ENCODE measurements around the gene TANGO2. TPM values are rescaled to one million over a fixed set of nuclear protein-coding genes. Genes with fewer than 3 reads are reported as not detected.

The TANGO2 gene
- total RNA-seq, 1 donor from 2014 or later = 20.9 TPM

DNA sequence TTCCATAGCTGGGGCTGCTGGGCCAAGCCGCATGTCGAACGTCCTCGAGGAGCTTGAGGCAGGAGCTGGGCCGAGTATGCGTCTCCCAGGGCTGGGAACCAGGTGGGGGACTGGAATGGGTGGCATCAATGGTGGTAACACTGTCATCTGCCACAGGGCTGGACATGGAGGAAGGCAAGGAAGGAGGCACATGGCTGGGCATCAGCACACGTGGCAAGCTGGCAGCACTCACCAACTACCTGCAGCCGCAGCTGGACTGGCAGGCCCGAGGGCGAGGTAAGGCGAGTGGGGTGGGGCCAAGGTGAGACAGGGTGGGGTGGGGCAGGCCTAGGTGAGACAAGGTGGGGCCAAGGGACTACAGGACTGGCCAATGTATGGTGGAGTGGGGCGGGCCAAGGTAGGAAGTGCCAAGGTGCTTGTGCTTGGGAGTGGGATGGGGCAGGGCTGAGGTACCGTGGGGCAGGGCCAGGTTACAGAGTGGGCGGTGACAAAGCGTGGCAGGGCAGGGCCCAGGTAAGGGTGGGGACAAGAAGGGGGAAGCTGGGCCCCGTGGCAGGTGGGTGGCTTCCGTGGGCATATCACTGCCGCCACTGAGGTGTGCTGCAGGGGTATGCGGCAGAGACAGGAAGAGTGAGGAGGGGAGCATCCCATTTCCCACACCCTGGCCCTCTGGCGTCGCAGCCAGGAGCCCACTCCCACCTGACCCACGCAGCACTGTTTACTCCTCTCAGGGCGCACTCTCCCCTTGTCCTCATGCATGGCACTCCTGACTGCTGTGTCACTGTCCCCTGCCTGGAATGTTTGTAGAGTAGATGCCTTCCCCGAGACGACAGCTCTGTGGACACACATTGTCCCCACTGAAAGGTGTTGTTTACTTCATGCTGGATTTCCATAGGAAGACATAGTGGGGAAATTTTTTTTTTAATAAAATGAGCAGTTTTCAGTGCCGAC lies 31.7 kb downstream of the TANGO2 start:
- TF ChIP-seq, protein P1, sequence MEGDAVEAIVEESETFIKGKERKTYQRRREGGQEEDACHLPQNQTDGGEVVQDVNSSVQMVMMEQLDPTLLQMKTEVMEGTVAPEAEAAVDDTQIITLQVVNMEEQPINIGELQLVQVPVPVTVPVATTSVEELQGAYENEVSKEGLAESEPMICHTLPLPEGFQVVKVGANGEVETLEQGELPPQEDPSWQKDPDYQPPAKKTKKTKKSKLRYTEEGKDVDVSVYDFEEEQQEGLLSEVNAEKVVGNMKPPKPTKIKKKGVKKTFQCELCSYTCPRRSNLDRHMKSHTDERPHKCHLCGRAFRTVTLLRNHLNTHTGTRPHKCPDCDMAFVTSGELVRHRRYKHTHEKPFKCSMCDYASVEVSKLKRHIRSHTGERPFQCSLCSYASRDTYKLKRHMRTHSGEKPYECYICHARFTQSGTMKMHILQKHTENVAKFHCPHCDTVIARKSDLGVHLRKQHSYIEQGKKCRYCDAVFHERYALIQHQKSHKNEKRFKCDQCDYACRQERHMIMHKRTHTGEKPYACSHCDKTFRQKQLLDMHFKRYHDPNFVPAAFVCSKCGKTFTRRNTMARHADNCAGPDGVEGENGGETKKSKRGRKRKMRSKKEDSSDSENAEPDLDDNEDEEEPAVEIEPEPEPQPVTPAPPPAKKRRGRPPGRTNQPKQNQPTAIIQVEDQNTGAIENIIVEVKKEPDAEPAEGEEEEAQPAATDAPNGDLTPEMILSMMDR (IDR thresholded peaks at IDR 0.05; ENCODE audit: insufficient read depth, low read length, poor library complexity, severe bottlenecking) = no peak
- H3K27me3 ChIP-seq (ENCODE audit: control insufficient read depth, insufficient read depth, low read length) = no peaks in the 10 kb centered on the region
- DNase-seq (ENCODE audit: low read depth) = no peak

DNA sequence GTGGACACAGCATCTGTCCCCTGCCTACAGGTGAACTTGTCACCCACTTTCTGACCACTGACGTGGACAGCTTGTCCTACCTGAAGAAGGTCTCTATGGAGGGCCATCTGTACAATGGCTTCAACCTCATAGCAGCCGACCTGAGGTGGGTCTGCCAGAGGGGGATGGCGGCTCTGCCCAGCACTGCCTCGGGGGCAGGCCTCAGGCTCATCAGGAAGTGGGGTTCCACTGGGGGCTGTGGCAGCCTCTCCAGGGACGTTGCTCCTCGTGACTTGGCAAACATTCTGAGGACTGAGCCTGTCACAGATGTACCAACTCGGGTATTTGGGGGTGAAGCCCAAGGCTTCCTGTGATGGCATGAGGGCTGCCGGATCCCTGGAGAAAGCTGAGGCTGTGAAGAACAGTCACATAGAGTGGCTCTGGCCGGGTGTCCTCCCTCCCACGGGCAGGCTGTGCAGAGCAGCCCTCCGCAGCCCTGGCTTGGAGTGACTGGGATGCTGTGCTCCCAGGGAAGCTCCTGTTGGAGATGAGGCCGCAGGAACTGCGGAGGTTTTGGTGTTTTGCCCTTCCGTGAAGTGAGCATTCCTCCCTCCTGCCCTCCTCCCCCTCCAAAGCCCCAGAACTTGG lies 32.6 kb downstream of the TANGO2 start:
- no peak for DNase-seq (ENCODE audit: low read depth)
- Histone ChIP-seq H3K27me3 (ENCODE audit: control insufficient read depth, insufficient read depth, low read length) (no peaks in the 10 kb centered on the region), H3K4me3 (ENCODE audit: low read depth, low read length) (no peak overlapping the region), H3K36me3 (ENCODE audit: control insufficient read depth, insufficient read depth, low read length) (peaks cover 1% of the 10 kb centered on the region)
- TF ChIP-seq, protein P1 (IDR thresholded peaks at IDR 0.05; ENCODE audit: insufficient read depth, low read length, poor library complexity, severe bottlenecking) = no peak

More for the DNA sequence above, 31.7 kb downstream of the TANGO2 start:
- Histone ChIP-seq H3K4me3 (ENCODE audit: low read depth, low read length) (no peak overlapping the region), H3K36me3 (ENCODE audit: control insufficient read depth, insufficient read depth, low read length) (peaks cover 1% of the 10 kb centered on the region)

DNA sequence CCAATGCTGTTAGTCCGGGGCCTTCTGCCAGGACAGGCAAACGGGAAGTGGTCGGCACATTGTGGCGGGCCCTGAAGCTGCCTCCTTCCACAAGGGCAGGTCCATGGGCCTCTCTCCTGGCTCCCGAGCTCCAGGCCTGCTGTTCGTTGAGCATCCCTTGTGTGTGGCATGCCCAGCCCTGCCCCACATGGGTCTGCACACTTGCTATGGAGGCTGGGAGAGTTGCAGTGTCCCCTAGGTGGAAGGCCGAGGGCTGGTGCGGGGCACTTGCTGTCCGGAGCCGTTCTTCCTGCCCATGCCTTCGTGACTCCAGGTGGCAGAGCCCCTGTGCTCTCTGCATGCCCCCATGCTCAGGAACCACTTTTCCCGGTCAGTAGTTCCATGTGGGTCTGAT lies 33.1 kb downstream of the TANGO2 start:
- Histone ChIP-seq H3K27me3 (ENCODE audit: control insufficient read depth, insufficient read depth, low read length) (no peaks in the 10 kb centered on the region), H3K36me3 (ENCODE audit: control insufficient read depth, insufficient read depth, low read length) (peaks cover 1% of the 10 kb centered on the region)
- TF ChIP-seq, protein P1 (IDR thresholded peaks at IDR 0.05; ENCODE audit: insufficient read depth, low read length, poor library complexity, severe bottlenecking) = no peak

DNA sequence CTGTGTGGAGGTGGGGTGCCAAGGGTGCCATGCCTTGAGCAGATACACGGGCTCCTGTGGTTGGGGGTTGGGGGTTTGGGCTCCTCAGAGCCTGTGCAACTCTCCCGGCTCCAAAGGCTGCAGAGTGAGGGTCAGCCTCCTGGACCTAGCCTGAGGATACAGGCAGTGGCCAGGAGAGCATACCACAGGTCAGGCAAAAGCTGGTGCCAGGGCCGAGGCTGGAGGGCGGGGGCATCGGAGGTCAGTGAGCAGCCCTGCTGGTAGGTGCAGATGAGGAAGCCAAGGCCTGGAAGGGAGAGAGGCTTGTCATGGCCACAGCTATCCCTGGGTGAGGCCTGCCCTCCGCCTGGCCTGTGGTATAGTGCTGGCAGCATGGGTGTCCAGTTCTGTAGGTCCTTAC lies 33.6 kb downstream of the TANGO2 start:
- H3K36me3 ChIP-seq (ENCODE audit: control insufficient read depth, insufficient read depth, low read length) = peaks cover 1% of the 10 kb centered on the region
- TF ChIP-seq, protein P1 (IDR thresholded peaks at IDR 0.05; ENCODE audit: insufficient read depth, low read length, poor library complexity, severe bottlenecking) = no peak
- no peak for DNase-seq (ENCODE audit: low read depth)

More for the DNA sequence above, 33.1 kb downstream of the TANGO2 start:
- H3K4me3 ChIP-seq (ENCODE audit: low read depth, low read length) = no peak overlapping the region
- DNase-seq (ENCODE audit: low read depth) = no peak

DNA sequence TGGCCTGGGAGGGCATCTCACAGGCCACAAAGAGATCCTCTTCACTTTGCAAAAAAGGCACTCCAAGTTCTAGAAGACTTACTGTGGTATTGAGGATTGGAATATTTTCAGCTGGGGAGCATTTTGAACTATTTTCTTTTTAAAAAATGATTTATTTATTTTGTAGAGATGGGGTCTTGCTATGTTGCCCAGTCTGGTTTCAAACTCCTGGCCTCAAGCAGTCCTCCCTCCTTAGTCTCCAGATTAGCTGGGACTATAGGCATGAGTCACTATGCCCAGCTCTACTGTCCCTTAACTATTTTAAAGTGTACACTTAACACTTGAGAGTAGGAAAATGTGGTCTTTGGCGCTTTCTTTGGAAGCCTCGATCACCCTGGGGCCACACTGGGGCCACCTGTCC lies 34.2 kb downstream of the TANGO2 start:
- Histone ChIP-seq H3K4me3 (ENCODE audit: low read depth, low read length) (no peak overlapping the region), H3K27me3 (ENCODE audit: control insufficient read depth, insufficient read depth, low read length) (no peaks in the 10 kb centered on the region), H3K36me3 (ENCODE audit: control insufficient read depth, insufficient read depth, low read length) (peaks cover 1% of the 10 kb centered on the region)
- TF ChIP-seq, protein P1 (IDR thresholded peaks at IDR 0.05; ENCODE audit: insufficient read depth, low read length, poor library complexity, severe bottlenecking) = no peak
- DNase-seq (ENCODE audit: low read depth) = no peak

More for the DNA sequence above, 33.6 kb downstream of the TANGO2 start:
- Histone ChIP-seq H3K4me3 (ENCODE audit: low read depth, low read length) (no peak overlapping the region), H3K27me3 (ENCODE audit: control insufficient read depth, insufficient read depth, low read length) (no peaks in the 10 kb centered on the region)
